ENCODE measurements around the gene MAGED2.
"Not testable (repeated sequence)": the region's sequence is repeated elsewhere in the genome, so short reads cannot be mapped to it uniquely, and the experiment has no call there.

The MAGED2 gene, protein sequence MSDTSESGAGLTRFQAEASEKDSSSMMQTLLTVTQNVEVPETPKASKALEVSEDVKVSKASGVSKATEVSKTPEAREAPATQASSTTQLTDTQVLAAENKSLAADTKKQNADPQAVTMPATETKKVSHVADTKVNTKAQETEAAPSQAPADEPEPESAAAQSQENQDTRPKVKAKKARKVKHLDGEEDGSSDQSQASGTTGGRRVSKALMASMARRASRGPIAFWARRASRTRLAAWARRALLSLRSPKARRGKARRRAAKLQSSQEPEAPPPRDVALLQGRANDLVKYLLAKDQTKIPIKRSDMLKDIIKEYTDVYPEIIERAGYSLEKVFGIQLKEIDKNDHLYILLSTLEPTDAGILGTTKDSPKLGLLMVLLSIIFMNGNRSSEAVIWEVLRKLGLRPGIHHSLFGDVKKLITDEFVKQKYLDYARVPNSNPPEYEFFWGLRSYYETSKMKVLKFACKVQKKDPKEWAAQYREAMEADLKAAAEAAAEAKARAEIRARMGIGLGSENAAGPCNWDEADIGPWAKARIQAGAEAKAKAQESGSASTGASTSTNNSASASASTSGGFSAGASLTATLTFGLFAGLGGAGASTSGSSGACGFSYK

DNA sequence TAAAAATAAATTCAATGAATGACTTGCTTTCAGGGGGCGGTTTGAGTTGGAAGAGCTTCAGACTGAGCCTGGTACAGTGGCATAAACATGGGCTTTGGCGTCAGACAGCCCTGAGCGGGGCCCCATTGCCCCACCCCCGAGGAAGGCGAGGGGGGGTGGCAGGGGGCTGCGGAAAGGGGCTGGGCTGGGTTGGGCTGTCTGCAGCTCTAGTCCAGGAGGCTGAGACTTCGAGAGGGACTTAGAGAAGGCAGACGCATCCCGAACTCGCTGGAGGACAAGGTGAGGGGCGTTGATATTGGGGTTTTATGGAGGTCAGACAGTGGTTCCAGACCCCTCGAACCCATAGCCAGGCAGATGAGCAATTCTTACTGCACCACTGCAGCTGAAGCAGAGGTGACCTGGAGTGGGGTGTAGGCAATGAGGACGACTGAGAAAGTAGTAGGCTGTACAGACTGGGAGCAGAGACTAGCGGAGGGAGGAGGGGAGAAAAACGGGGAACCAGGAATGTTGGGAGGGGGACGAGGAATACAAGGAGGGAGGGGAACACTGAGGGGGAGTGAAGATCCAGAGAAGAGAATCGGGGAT, at the start of gene MAGED2:
MAGED2 (plus strand) TSS at position 222 of the 585 bp plus-strand sequence. CDS start 1,587 bp downstream, outside the sequence.
- TF ChIP-seq POLR2A (IDR thresholded peaks at IDR 0.05; ENCODE audit: low read depth, low read length): 0 out of 2 replicates have a peak, but pooled peaks have one; percentile 17
- DNase-seq (ENCODE audit: insufficient read length, low spot score) (no peak), FAIRE-seq (no peak)

DNA sequence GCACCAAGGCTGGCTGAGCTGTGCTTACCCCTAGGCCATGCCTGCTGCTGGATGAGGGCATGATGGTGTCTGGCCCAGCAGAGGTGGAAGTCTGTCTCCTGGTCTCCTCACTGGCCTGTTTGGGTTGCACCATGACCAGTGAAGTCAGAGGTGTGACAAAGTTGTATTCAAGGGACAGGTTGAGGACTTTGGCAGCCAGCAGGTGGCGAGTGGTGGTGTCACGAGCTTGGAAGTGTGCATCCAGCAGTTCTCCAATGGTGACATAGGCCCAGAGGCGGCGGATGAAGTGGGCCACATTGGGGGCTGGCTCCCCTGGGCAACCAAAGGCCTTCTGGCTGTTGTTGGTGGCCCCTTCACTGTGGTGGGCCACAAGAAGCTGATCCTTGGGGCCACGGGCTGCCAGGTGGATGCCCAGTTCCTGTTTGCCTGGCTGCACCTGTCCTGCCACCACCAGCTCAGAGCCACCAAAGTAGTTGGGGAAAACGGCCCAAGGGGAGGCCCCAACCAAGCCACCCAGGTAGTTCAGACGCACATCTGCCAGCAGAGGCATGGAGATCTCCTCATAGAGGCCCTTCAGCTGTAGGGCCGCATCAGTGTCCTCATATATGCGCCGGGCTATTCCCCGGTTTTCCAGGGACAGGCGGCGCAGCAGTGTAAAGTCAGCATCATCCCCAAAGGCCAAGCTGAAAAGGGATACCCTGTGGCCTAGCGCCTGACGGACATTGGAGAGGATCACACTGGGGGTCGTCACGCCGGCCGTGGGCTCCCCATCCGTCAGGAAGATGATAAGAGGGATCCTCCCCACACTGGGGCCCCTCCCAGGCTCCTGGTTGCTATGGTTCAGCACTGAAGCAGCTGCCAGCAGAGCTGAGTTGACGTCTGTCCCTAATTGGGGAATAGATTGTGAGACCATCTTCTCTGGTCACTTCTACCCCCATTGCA, 49.2 kb upstream of the MAGED2 start:
- no peak for TF ChIP-seq POLR2A (IDR thresholded peaks at IDR 0.05; ENCODE audit: low read depth, low read length)
- FAIRE-seq (no peak), DNase-seq (ENCODE audit: insufficient read length, low spot score) (no peak)

DNA sequence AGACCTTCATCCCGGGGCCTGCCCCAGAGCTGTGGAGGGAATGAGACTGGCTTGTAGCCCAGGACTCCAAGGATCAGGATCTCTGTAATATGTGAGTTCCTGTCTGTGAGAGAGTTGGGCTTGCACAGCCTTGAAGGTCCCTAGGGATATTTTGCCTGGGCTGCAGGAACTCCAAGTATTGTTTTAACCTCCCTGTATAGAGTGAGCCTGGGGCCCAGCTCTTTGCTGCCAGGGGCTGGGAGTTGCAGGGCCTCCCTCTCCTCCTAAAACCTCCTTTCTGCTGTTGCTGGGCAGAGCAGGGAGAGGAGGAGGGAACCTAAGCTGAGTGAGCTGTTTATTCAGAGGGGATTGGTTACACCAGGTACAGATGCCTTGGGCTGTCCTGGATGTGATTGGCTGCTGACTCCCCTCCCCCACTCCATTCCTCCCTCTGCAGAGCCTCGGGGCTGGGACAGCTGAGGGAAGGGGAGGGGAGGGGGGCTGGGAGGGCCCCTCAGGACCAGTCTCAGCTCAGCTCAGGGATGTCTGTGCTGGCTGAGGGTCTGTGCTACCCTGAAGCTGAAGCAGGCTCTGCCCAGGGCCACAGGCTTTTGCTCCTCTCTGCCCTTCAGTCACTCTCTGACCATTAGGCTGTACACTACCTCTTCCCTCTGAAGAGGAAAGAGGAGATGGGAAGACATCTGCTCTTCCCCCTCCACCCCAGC, 33.0 kb upstream of the MAGED2 start:
- not testable (repeated sequence) for FAIRE-seq; DNase-seq (ENCODE audit: insufficient read length, low spot score)

DNA sequence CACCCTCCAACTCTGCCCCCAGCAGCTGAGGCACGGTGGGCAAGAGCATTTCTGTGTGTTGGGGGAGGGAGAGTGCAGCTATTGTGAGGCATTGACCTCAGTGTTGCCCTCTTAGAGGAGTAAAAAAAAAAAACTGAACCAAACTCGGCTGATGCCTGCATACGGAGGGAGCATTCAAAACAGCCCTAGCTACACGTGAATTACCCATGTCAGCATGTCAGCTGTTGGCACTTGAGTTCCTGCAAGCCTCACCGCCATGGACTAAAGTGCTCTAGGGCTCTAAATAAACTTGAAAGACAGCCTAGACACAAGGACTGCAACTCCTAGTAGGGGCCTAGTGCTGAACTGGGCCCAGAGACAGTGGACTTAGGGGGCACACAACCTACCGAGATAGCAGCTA, 31.5 kb upstream of the MAGED2 start:
- no peak for FAIRE-seq
- no peak for TF ChIP-seq POLR2A (IDR thresholded peaks at IDR 0.05; ENCODE audit: low read depth, low read length)
- DNase-seq (ENCODE audit: insufficient read length, low spot score): no peak

DNA sequence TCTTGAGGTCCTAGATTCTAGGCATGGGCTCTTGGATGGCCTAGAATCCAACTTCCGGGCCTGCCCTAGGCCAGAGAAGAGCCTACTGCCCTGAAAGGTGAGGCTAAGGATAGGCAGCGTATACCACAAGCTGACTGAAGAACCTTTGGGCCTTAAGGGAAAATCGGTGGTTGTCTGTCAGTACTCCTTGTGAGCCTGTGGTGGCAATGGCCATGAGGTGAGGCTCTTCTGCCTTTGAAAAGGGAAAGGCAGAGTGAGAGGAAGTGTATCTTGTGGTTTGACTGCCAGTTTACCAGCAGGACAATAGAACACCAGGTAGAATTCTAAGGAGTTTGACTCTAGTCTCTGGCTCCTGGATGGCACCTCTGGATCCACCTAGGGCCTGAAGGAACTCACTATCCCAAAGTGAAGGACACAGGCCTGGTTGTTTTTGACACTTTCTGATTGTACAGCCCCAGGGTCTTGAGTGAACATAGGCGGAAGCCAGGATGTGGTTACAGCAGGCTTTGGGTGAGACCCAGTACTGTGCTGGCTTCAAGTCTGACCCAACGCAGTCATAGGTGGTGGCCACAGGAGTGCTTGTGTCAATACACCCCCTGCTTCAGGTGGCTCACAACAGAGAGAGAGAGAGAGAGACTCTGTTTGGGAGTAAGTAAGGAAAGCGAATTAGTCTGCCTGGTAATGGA, 30.4 kb upstream of the MAGED2 start:
- no peak for FAIRE-seq
- DNase-seq (ENCODE audit: insufficient read length, low spot score): no peak
- no peak for TF ChIP-seq POLR2A (IDR thresholded peaks at IDR 0.05; ENCODE audit: low read depth, low read length)

DNA sequence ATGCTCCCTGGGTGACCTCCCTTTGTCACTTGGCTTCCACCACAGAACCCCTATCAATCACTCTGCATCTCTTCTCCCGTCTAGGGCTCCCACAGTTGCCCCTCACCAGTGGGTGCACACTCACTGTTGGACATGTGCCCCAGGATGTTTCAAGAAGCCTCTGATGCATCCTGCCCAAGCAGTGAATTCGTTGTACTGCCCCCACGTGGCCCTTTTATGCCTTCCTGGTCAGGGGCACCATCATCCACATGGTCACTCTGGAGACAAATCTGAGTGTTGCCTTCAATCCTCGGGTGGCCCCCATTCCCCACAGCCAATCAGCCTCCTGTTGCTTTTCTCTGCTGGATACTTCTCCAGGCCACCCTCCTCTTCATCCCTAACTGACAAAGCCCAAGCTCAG, 21.6 kb upstream of the MAGED2 start:
- no peak for FAIRE-seq
- TF ChIP-seq POLR2A (IDR thresholded peaks at IDR 0.05; ENCODE audit: low read depth, low read length): no peak
- no peak for DNase-seq (ENCODE audit: insufficient read length, low spot score)

DNA sequence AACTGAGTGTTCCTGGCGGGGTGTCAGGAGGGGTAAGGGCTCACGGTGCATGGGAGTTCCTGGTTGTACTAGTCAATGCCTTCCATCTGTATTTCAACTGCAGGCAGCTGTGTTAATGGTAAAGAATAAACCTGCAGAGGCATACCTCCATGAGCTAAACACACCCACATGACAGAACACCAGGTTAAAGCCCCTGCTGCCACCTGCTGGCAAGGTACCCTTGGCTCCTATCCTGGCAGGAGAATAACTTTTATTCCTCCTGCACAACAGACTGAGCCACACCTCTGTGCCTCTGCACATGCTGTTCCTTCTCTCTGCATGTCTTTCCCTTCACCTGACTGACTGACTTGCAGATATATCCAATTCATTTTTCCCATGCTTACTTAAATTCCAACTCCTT, 20.6 kb upstream of the MAGED2 start:
- no peak for DNase-seq (ENCODE audit: insufficient read length, low spot score)
- TF ChIP-seq POLR2A (IDR thresholded peaks at IDR 0.05; ENCODE audit: low read depth, low read length): no peak
- FAIRE-seq: no peak

DNA sequence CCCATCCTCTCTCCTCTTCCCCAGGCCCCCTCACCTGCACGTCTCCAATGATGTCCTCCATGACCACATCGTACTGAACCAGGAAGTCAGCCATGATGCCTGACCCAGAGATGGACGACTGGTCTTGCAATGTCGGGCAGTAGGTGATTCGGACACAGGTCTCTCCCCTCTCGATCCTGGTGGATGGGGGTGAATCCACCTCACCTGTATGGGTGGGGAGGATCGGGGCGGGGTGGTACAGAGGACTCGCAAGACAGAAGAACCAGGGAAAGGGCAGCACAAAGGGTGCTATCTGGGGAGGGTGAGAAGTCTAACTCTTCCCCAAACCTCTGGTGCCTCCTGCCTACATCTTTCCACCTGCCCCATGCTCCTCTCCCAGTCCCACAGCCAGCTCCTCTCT, 19.1 kb upstream of the MAGED2 start:
- DNase-seq (ENCODE audit: insufficient read length, low spot score) (no peak), FAIRE-seq (no peak)
- TF ChIP-seq POLR2A (IDR thresholded peaks at IDR 0.05; ENCODE audit: low read depth, low read length): no peak

DNA sequence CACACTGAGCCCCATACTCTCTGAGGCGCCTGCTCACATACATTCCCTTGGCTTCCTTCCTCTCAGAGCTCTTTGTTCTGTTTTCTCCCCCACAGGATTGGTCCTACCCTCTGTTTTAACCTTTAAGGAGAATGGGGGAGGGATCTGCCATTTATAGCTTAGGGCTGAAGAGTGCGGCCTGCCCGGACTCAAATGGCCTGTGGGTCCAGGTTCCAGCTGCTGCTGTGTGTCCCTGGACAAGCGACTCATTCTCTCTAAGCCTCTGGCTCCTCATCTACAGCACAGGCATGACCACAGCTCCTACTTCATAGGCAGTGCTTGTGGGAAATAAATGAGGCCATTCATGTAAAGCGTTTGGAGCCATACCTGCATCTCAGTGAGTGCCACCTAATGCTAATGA, 18.1 kb upstream of the MAGED2 start:
- not testable (repeated sequence) for FAIRE-seq; DNase-seq (ENCODE audit: insufficient read length, low spot score)

DNA sequence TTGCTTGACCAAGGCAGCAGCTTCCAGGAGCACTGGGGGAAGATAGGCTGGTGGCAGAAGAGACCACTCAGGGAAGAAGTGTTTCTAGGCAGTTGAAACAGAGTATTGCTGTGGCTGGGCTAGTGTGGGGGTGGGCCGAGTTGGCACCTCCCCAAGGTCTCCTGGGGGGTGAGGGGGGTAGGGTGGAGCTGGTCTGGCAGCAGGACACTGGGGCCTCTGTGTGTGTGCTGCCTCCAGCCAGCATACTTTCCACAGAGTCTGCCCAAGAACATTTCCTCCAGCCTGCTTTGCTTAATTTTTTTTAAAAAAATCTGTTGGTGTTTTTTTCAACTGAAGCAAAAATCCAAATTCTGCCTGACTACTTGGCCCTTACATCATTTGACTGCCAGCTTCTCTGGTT, 13.5 kb upstream of the MAGED2 start:
- TF ChIP-seq POLR2A (IDR thresholded peaks at IDR 0.05; ENCODE audit: low read depth, low read length): no peak
- DNase-seq (ENCODE audit: insufficient read length, low spot score) (no peak), FAIRE-seq (no peak)

DNA sequence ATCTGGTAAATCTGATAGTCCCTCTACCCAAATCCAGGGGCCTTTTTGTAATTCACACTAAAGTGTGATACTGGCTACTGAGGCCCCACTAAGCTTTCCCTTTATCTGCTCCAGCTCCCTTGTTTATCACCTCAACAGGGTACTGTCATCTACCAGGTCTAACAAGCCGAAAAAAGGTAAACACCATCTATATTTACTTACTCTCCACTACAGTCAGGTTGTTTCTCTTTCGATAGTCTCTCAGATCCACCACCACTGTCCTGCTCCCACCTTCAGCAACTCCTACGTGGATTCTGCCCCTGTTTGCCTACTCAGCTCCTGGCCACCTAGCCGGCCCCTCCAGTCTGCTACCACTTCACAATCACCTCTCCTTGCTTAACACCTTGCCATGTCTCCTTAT, 12.8 kb upstream of the MAGED2 start:
- TF ChIP-seq POLR2A (IDR thresholded peaks at IDR 0.05; ENCODE audit: low read depth, low read length): no peak
- DNase-seq (ENCODE audit: insufficient read length, low spot score) (no peak), FAIRE-seq (no peak)

DNA sequence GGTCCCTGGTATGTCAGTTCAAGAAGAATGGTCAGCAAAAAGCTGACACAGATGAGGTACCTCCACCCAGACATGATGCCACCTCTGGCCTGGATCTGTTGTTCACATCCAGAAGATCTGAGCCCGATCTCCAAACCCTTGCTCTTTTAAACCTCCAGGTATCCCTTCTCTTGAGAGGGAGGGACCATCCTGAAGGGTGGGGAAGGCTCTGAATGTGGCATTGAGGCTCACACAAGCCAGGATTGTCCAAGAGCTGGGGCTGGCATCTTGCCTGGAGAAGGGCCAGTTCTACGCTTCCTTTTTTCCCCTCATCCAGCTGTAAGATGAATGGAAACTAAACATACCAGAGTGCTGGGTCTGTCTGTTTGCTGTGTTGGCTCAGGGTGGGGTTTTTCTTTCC, 9.4 kb upstream of the MAGED2 start, which contains the start of gene ITIH6:
ITIH6 (minus strand) TSS at position 119 of the 400 bp plus-strand sequence; CDS start at position 74, 45 bp downstream.
- TF ChIP-seq POLR2A (IDR thresholded peaks at IDR 0.05; ENCODE audit: low read depth, low read length): no peak

DNA sequence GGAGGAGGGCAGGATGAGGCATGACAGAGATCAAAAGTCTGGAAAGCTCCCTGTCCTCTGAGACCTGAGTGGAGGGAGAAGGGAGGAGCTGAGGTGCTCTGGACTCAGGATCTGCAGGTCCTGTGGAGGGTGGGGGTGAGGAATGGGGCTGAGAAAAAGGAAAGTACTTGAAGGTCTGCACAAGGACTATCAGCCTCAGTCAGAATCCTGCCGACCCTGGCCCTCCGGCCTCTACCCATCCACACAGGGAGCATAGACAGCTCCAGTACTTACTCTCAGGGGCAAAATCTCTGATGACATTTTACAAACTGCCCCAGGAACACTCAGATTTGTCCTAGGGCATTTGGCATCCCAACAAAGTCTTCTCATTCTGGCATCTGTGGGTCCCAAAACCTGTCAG, 8.5 kb upstream of the MAGED2 start:
- FAIRE-seq (no peak), DNase-seq (ENCODE audit: insufficient read length, low spot score) (no peak)
- no peak for TF ChIP-seq POLR2A (IDR thresholded peaks at IDR 0.05; ENCODE audit: low read depth, low read length)

More for the DNA sequence above, 9.4 kb upstream of the MAGED2 start, which contains the start of gene ITIH6:
- FAIRE-seq (no peak), DNase-seq (ENCODE audit: insufficient read length, low spot score) (no peak)
